Small intestine (tissue), 7 donors: ENCODE results near the gene CCSER1. TPM values are rescaled to one million over a fixed set of nuclear protein-coding genes. Genes with fewer than 3 reads are reported as not detected.

Source experiments
- DNase-seq, 2 donors: peaks; one replicate each; pipeline versions ENCODE4 v3.0.0 to v3.0.0-alpha.2; 2013
- FAIRE-seq: peaks from 2 replicates; lab custom pipeline; 2012; peaks lifted over from hg19 to GRCh38; lab: Jason Lieb, UNC
- H3K27ac ChIP-seq, 3 donors: one replicate each; pipeline ENCODE4 v1.5.1; 2013; ENCODE audit warnings: low read length in 2 of 3, mild to moderate bottlenecking in 2 of 3, control low read depth in 1 of 3, inconsistent platforms in 1 of 3, low read depth in 1 of 3, moderate library complexity in 1 of 3
- H3K27me3 ChIP-seq, 3 donors: one replicate each; pipeline ENCODE4 v1.6.1; 2013; ENCODE audit warnings: low read length in 3 of 3, inconsistent platforms in 1 of 3; ENCODE audit not compliant: control insufficient read depth in 3 of 3, insufficient read depth in 3 of 3
- H3K36me3 ChIP-seq, 3 donors: one replicate each; pipeline ENCODE4 v1.6.1; 2013; ENCODE audit warnings: low read length in 3 of 3, inconsistent platforms in 1 of 3, low read depth in 1 of 3, mild to moderate bottlenecking in 1 of 3, moderate library complexity in 1 of 3; ENCODE audit not compliant: control insufficient read depth in 3 of 3, insufficient read depth in 2 of 3
- H3K4me1 ChIP-seq, 3 donors: one replicate each; pipeline ENCODE4 v1.6.1; 2013; ENCODE audit warnings: low read length in 2 of 3, inconsistent platforms in 1 of 3, low read depth in 1 of 3, mild to moderate bottlenecking in 1 of 3, moderate library complexity in 1 of 3; ENCODE audit not compliant: control insufficient read depth in 3 of 3, insufficient read depth in 2 of 3
- H3K4me3 ChIP-seq, 3 donors: one replicate each; pipeline ENCODE4 v1.5.1; 2013; ENCODE audit warnings: low read length in 3 of 3, control low read depth in 1 of 3, inconsistent platforms in 1 of 3, low read depth in 1 of 3, mild to moderate bottlenecking in 1 of 3, moderate library complexity in 1 of 3
- H3K9me3 ChIP-seq, 2 donors: one replicate each; pipeline ENCODE4 v1.6.1; 2013; ENCODE audit warnings: low read depth in 1 of 2, low read length in 1 of 2; ENCODE audit not compliant: control insufficient read depth in 2 of 2, insufficient read depth in 1 of 2
- WGBS, 3 donors: extraction: QIAGEN DNeasy Blood & Tissue Kit; methylation state at CpG; one replicate each; pipeline ENCODE4 v1.1.7; 2013; 5-methylcytosine and 5-hydroxymethylcytosine counted together
- polyA plus RNA-seq, 4 donors: library from polyadenylated mRNA; stranded (reverse) in 3 of 4; unstranded in 1 of 4; fragments of 200-250 nt in 3 of 4; fragments of 120-200 nt in 1 of 4; gene quantifications; one replicate each; pipeline versions ENCODE4 v1.2.1 to v1.2.3, GENCODE V29; 2013
- donor health status: healthy with polysubstance abuse.
- donor health status: control.
- donor health status: control.
- donor health status: Bipolar disorder and iron deficiency.
- donor health status: healthy.

The CCSER1 gene
- polyA plus RNA-seq, 4 donors: 3.5 to 8.7 (median 5.7) TPM

GRCh38 chr4:90580326-90580725, 453.1 kb downstream of the CCSER1 start:
- FAIRE-seq: no peak

DNA sequence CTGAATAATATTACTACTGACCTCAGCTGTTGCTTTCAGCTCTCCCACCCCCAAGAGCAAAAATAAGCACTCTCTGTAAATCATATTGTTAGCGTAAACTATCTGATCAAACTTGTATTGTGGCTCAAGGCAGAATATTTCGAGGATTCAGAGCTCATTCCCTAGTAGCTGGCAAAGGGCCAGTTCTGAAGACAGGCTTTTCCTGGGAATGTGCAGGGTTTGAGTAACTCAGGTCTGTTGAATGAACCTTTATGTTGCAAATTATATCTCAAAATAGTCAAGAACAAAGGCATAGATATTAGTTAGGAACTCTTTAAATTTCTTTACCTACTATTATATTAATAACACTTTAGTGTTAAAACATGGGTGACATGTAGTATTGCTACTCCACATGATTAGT, 454.9 kb downstream of the CCSER1 start:
- Histone ChIP-seq H3K27ac (no peak overlapping the region), H3K9me3 (no peaks in the 10 kb centered on the region), H3K27me3 (no peaks in the 10 kb centered on the region), H3K4me3 (no peak overlapping the region), H3K4me1 (no peaks in the 10 kb centered on the region), H3K36me3 (no peaks in the 10 kb centered on the region)
- DNase-seq (no peak), FAIRE-seq (no peak)
- 71 to 89% (median 74%) methylated on average over 2 of the region's 2 CpGs for whole genome bisulfite sequencing, 3 donors

More at GRCh38 chr4:90580326-90580725, 453.1 kb downstream of the CCSER1 start:
- Histone ChIP-seq H3K27me3 (no peaks in the 10 kb centered on the region), H3K27ac (no peak overlapping the region), H3K9me3 (no peaks in the 10 kb centered on the region), H3K4me1 (no peaks in the 10 kb centered on the region), H3K4me3 (no peak overlapping the region), H3K36me3 (no peaks in the 10 kb centered on the region)
- DNase-seq: no peak
- WGBS, 3 donors: 82 to 87% (median 83%) methylated on average over 1 of the region's 1 CpG

DNA sequence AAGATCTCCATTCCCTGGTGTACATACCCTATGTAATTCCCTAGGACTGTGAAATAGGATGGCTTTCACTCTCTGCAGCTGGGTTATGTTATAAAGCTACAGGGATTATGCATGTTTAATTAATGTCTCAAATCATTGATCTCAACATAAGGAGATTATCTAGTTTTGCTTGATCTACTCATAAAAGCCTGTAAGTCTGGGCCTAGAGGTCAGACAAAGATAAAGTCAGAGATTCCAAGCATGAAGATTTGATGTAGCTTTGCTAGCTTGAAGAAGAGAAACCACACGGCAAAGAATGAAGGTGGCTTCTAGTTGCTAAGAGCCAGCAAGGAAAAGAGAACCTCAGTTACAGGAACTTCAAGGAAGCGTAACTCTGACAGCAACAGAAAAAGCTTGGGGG, 456.9 kb downstream of the CCSER1 start:
- 73 to 86% (median 86%) methylated on average over 2 of the region's 2 CpGs for WGBS, 3 donors
- H3K9me3 ChIP-seq: no peaks in the 10 kb centered on the region
- FAIRE-seq: no peak

DNA sequence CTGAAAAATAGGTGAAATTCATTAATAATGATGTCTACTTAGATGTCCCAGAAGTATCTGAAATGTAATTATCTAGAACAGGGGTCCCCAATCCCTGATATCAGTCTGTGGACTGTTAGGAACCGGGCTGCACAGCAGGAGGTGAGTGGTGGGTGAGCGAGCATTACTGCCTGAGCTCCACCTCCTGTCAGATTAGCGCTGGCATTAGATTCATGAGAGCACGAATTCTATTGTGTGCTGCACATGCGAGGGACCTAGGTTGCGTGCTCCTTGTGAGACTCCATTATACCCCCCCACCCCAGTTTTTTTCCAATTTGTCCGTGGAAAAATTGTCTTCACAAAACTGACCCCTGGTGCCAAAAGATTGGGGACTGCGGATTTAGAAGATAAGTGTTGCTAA, 458.8 kb downstream of the CCSER1 start:
- H3K36me3 ChIP-seq: peaks cover 0 to 3% (median 0%) of the 10 kb centered on the region in 3 donors
- no peaks in the 10 kb centered on the region for H3K4me1 ChIP-seq
- WGBS, 3 donors: 89 to 93% (median 93%) methylated on average over 8 of the region's 8 CpGs
- FAIRE-seq (no peak), DNase-seq (no peak)
- H3K9me3 ChIP-seq: peaks cover 0 to 6% of the 10 kb centered on the region in 2 donors
- no peak overlapping the region for H3K27ac ChIP-seq
- H3K27me3 ChIP-seq: no peaks in the 10 kb centered on the region
- no peak overlapping the region for H3K4me3 ChIP-seq

More for the DNA sequence above, 456.9 kb downstream of the CCSER1 start:
- no peak for DNase-seq
- H3K27ac ChIP-seq: no peak overlapping the region
- H3K4me1 ChIP-seq: no peaks in the 10 kb centered on the region
- H3K4me3 ChIP-seq: no peak overlapping the region
- H3K27me3 ChIP-seq: no peaks in the 10 kb centered on the region
- no peaks in the 10 kb centered on the region for H3K36me3 ChIP-seq

DNA sequence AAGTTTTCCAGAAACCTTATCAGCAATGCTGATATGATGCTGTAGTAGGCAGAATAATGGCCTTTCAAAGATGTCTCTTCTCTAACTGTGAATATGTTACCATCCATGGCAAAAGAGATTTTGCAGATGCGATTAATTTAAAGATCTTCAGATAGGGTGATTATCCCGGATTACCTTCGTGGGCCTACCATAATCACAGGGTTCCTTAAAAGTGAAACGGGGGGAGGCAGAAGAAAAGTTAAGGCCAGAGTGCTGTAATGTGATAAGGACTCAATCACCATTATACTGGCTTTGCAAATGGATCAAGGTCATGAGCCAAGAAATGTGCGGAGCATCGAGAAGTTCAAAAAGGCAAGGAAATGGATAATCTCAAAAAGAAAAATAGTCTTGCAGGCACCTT, 459.6 kb downstream of the CCSER1 start:
- no peaks in the 10 kb centered on the region for H3K4me1 ChIP-seq
- no peak overlapping the region for H3K4me3 ChIP-seq
- H3K27ac ChIP-seq: no peak overlapping the region
- peaks cover 0 to 6% of the 10 kb centered on the region in 2 donors for H3K9me3 ChIP-seq
- H3K27me3 ChIP-seq: no peaks in the 10 kb centered on the region
- H3K36me3 ChIP-seq: peaks cover 0 to 3% (median 0%) of the 10 kb centered on the region in 3 donors
- DNase-seq: no peak
- 95 to 97% (median 97%) methylated on average over 6 of the region's 6 CpGs for WGBS, 3 donors
- no peak for FAIRE-seq

- FAIRE-seq (no peak), DNase-seq (peak in 1 of 2 donors; percentile 48)
- Histone ChIP-seq H3K4me1 (peaks cover 0 to 4% (median 0%) of the 10 kb centered on the region in 3 donors), H3K4me3 (no peak overlapping the region), H3K36me3 (no peaks in the 10 kb centered on the region), H3K27me3 (no peaks in the 10 kb centered on the region), H3K9me3 (peaks cover 0 to 9% of the 10 kb centered on the region in 2 donors), H3K27ac (no peak overlapping the region)
- WGBS, 3 donors: 62 to 78% (median 69%) methylated on average over 4 of the region's 4 CpGs
Measured at GRCh38 chr4:90597927-90598326, 470.7 kb downstream of the CCSER1 start.

- FAIRE-seq: no peak
Measured at GRCh38 chr4:90598741-90599140, 471.5 kb downstream of the CCSER1 start.

GRCh38 chr4:90602726-90603125, 475.5 kb downstream of the CCSER1 start:
- H3K9me3 ChIP-seq: peaks cover 0 to 9% of the 10 kb centered on the region in 2 donors
- H3K4me3 ChIP-seq: no peak overlapping the region
- WGBS, 3 donors: 55 to 73% (median 60%) methylated on average over 4 of the region's 4 CpGs
- H3K27me3 ChIP-seq: no peaks in the 10 kb centered on the region
- DNase-seq (peak; percentile 12 to 75), FAIRE-seq (no peak)
- H3K36me3 ChIP-seq: no peaks in the 10 kb centered on the region
- H3K4me1 ChIP-seq: peaks cover 0 to 4% (median 0%) of the 10 kb centered on the region in 3 donors
- H3K27ac ChIP-seq: no peak overlapping the region

More at GRCh38 chr4:90598741-90599140, 471.5 kb downstream of the CCSER1 start:
- H3K27me3 ChIP-seq: no peaks in the 10 kb centered on the region
- no peak overlapping the region for H3K4me3 ChIP-seq
- peaks cover 0 to 4% (median 0%) of the 10 kb centered on the region in 3 donors for H3K4me1 ChIP-seq
- WGBS, 3 donors: 83 to 92% (median 86%) methylated on average over 2 of the region's 2 CpGs
- no peak for DNase-seq
- H3K9me3 ChIP-seq: peaks cover 0 to 9% of the 10 kb centered on the region in 2 donors
- H3K36me3 ChIP-seq: no peaks in the 10 kb centered on the region
- H3K27ac ChIP-seq: no peak overlapping the region

- FAIRE-seq (no peak), DNase-seq (no peak)
- H3K36me3 ChIP-seq: no peaks in the 10 kb centered on the region
- H3K27me3 ChIP-seq: no peaks in the 10 kb centered on the region
- 72 to 94% (median 79%) methylated on average over 2 of the region's 2 CpGs for WGBS, 3 donors
- peaks cover 0 to 8% of the 10 kb centered on the region in 2 donors for H3K9me3 ChIP-seq
- H3K4me1 ChIP-seq: peaks cover 0 to 4% (median 0%) of the 10 kb centered on the region in 3 donors
- no peak overlapping the region for H3K4me3 ChIP-seq
- no peak overlapping the region for H3K27ac ChIP-seq
Measured at GRCh38 chr4:90603540-90603939, 476.3 kb downstream of the CCSER1 start.
